Caki2 (cell line): Measurements from ENCODE around the gene SLC25A15. TPM values are rescaled to one million over a fixed set of nuclear protein-coding genes. Genes with fewer than 3 reads are reported as not detected.
"Not testable (repeated sequence)": the region's sequence is repeated elsewhere in the genome, so short reads cannot be mapped to it uniquely, and the experiment has no call there.

Experiments
- DNase-seq: peaks from one replicate; pipeline ENCODE4 v3.0.0-alpha.2; 2015; ENCODE audit warnings: low read depth
- in situ Hi-C: cut with HindIII; loops from 2 replicates; pipeline ENCODE4 v1.10.0; 2016; ENCODE audit warnings: low sequenced_read_pairs, low pct_unique_long_range_greater_than_20kb, mixed read lengths
- total RNA-seq: library from RNA; depleted of rRNA; stranded (reverse); fragments of >200 nt; shearing (Covaris generic); gene quantifications from 2 replicates; pipeline ENCODE4 v1.2.3, GENCODE V29; 2014; ENCODE audit warnings: low replicate concordance

SLC25A15 gene
- total RNA-seq, 1 experiment from 2014 or later: 26.7 TPM

DNA sequence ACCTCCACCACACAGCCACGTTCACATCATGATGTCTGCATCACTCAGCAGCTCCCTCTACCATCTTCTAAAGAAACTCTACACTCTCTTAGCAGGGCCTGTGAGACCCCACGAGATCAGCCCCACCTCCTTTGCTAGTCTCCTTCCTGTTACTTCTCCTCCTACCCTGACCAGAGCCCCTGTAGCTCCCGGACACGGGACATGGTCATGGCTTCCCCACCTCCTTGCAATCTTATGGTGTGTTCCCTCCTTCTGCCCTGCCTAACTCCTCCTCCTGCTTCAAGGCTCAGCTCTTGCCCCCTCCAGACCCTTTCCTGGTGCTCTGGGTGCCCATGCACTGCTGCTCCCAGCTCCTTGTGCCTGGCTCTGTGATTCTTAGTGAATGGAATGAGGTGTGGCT is 10.4 kb upstream of the SLC25A15 start:
- DNase-seq: no peak
- in situ Hi-C loops: no loop called here

DNA sequence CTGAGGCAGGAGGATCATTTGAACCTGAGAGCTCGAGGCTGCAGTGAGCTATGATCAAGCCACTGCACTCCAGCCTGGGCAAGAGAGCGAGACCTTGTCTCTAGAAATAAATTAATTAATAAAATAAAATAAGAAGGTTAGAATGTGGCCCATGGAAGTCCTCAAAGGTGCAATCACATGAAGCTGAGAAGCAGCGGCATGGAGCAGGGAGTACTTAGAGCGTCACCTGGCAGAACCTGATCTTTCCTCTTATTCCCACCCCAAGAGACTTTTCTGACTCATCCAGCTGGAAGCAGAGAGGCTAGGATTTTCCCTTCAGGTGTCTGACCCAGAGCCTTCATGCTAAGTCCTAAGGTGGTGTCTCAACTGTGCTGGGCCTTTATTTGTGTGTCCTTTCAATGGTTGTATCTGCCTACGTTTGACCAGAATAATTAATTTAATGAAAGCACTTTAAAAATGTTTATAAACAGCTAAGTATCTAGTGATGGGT is 9.6 kb upstream of the SLC25A15 start:
- no peak for DNase-seq
- in situ Hi-C loops: no loop called here

DNA sequence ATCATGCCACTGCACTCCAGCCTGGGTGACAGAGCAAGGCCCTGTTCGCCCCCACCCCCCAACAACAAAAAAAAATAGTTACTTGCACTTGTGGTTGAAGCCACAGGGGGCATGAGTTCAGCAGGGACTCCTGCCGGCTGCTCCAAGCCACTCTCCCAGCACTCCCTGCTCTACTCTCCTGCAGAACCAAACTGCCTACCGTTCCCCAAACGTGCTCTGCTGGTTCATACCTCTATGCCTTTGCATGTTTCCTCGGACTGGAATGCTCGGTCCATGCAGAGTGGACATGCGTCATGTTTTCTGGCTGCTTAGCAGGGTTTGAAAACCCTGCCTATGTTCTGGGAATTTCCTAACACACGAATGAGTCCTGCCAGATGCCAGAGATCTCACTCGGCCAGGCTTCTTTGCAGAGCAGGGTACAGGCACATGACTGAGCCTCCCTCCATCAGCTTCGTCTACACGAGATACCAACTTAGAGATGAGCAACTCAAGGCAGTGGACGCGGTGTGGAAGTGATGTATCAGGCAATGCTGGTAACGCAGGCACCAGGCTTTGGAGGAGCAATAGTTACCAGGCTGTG is 8.5 kb upstream of the SLC25A15 start:
- in situ Hi-C loops: no loop called here

DNA sequence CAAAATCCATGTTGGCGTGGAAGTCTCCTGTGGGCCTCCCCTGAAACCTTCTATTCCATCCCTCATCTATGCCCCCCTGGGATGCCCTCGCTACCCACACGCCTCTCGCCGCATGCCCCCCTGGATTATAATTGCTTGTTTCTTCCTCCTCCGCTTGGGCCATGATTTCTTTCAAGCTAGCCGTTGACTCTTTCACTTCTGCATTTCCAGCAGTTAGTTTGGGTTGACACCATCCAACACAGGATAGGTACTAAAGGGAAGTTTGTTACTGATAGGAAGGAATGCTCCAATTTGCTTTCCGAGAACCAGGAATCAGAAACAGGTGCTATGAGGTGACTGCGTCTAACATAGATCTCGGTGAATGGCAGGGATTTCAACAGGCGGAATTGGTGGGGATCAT is 7.7 kb upstream of the SLC25A15 start:
- in situ Hi-C loops: no loop called here
- no peak for DNase-seq

More for the DNA sequence above, 8.5 kb upstream of the SLC25A15 start:
- DNase-seq: no peak

DNA sequence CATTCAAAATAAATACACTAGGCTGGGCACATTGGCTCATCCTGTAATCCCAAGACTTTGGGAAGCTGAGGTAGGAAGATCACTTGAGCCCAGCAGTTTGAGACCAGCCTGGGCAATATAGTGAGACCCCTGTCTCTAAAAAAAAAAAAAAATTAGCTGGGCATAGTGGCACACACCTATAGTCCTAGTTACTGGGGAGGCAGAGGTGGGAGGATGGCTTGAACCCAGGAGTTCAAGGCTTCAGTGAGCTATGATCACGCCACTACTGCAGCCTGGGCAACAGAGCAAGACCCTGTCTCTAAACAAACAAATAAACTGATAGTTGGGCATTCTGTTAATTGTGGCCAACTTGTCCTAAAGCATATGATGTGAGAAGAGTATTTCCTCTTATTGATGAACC is 6.4 kb upstream of the SLC25A15 start:
- DNase-seq, in situ Hi-C loops: not testable (repeated sequence)

DNA sequence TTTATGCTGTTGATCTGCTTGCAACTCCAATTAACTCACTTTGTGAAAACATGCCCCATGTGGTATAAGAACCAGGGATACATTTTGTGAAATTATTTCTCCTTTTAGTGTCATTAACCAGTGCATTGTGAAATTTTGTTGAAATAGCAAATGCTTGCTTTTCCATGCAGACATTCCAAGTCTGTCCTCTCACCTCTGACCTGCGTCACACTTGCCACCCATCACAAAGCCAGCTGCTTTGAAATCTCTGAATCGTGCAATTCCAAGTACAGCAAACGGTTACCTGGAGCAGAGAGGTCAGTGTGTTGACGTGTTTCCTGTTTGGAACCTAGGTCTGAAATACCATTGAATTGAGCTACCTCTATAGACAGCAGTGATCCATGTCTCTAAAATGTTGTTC is 4.9 kb upstream of the SLC25A15 start:
- DNase-seq: no peak
- in situ Hi-C loops: no loop called here

DNA sequence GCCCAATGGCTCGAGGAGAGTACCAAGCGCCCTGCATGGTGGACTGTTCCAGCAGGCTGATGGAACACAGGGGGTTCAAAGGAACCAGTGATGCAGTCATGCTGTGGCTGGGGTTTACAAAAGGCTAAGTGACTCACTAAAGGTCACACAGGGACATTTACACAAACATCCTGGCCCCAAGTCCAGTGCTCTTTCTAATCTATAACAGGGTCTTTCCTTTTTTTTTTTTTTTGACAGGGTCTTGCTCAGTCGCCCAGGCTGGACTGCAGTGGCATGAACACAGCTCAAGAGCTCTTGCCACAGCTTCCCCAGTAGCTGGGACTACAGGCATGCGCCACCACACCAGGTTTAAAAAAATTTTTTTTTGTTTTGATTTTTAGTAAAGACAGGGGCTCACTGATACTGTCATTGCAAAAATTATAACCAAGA is 2.8 kb upstream of the SLC25A15 start:
- in situ Hi-C loops: no loop called here
- DNase-seq: no peak

DNA sequence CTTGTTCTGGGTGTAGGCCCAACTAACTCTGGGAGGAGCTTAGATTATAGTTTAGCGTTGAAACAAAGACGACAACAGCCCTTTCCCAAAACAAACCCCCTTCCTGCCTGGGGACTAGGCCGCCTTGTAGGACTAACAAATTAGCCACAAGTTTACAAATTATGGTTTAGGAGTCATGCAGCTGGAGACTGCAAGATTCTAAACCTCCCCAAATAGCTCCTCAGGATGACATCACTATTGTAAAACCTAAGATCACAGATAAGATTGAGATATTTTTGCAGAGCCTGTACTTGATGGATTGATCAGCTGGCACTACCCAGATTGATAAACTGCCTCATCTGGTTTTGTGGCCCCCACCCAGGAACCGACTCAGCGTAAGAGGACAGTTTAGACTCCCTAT is 2.3 kb upstream of the SLC25A15 start:
- DNase-seq: no peak
- in situ Hi-C loops: no loop called here

DNA sequence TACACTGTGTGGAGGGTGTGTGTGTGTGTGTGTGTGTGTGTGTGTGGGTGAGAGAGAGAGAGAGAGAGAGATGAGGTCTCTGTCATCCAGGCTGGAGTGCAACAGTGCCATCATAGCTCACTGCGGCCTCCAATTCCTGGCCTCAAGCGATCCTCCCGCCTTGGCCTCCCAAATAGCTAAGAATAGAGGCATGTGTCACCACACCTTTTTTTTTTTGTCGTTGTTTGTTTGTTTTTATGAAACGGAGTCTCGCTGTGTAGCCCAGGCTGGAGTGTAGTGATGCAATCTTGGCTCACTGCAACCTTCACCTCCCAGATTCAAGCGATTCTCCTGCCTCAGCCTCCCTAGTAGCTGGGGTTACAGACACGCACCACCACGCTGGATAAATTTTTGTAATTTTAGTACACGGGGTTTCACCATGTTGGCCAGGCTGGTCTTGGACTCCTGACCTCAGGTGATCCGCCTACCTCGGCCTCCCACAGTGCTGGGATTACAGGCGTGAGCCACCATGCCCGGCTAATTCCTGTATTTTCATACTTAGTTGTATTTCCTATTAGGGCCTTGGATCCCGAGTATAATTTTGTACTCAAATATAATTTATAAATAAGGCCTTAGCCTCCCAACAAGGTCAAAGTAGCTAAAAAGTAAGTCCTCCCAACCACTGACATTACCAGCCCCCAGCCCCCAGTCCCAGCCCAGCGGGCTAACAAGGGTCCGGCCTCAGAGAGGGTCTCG is 704 bp upstream of the SLC25A15 start:
- peak; percentile 10 for DNase-seq
- in situ Hi-C loops: not testable (repeated sequence)

DNA sequence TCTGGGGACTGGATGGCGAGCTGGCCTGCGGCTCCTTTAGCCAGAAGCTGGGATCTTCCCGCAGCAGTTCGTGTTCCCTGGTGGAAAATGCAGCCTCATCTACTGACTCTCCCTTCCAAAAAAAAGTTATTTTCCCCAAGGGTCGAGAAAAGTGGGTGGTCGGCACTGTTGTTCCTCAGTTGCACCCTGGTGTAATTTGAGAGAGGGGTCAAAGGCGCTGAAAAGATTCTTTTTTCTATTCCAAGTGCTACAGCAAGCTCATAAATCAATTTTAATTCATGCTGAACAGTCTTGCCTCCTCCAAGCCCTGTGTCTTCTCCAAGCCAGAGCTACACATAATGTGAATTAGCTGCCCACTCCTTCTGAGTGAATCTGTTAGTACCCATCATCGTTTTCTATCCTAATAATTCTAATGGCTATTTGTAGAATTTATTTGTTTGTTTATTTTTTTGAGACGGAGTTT is 774 bp downstream of the SLC25A15 start:
- no peak for DNase-seq
- in situ Hi-C loops: no loop called here

DNA sequence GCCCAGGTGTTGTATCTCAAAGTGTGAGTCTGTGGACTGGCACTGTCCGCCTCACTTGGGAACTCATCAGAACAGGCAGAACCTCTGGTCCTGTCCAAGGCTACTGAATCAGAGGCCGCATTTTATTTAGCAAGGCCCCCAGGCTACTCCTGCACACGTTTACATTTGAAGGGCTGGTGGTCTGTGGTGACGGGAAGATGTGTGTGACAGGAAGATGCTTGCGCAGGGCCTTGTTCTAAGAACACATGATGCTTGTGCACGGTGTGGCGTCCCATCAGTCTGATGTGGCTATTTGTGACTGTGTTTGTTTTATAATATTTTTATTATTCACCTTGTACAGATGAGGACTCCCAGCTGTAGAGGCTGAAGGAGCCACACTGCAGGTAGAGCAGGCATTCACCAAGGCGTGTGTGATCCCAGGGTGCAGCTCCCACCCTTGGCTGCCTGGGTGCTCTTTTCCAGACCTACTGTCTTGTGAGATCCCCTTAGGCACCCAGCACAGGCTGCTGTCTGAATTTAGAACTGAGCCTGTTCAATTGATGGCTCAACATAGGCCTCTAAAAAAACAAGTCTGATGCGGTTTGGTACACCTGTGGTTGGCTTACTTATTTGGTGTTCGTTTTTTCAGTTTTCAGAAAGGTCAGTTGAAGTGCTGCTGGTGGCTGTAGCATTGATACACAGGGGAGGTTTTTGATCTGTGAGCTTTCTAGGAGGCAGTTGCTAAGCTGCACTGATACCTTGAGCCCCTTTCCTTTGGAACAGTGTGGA is 3.1 kb downstream of the SLC25A15 start:
- in situ Hi-C loops: no loop called here

DNA sequence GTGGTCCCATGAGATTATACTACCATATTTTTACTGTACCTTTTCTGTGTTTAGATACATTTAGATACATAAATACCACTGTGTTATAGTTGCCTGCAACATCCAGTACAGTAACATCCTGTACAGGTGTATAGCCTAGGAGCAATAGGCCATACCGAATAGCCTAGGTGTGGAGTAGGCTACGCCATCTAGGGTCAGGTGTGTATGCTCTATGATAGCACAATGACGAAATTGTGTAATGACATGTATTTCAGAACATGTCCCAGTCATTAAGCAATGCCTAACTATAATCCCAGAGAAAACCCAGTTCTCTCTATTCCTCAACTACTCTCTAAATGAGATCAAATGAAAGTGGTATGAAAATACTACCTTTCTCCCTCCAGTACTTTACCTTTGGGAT is 3.9 kb downstream of the SLC25A15 start:
- no peak for DNase-seq
- in situ Hi-C loops: no loop called here

More for the DNA sequence above, 3.1 kb downstream of the SLC25A15 start:
- no peak for DNase-seq

DNA sequence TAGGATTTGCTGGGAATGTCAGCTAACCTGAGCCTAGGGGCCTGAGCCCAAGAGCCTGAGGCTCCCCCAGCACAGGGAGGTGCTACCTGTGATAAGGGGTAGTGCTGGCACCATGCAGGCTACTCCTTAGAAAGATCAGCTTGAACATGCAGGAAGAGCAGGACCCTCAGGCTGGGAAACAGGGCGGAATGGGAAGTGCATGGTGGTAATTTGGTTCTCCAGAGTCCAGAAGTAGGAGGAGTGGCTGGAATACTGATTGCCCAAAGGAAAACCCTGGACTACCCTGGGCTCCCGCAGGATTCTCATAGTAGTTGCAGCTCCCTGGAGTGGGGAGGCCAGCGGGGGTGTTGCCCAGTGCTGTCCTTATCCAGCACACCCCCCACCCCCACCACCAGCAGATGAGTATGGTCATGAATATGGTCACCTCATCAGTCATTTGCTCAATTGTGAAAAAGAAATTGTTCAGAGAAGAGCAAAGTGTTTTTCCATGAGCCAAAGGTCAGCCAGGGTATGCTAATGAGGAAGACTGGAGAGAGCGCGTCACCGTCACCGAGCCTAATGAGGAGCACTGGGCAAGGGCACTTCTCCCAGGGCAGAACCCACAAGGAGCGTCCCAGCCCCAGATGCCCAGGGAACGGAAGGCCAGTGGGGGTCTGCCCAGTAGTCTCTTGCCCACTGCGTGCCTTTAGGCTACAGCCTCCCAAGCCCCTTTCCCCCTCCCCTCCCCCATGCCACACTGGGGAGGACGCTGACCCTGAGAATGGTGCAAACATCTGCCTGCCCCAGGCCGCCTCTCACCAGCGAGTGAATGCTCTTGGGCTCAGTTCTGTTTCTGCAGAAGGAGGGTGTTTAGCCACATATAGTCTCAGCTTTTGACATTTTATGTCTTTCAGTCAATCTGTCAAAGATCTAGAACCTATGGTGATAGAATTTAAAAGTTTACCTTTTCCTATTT is 5.3 kb downstream of the SLC25A15 start:
- in situ Hi-C loops: no loop called here
- DNase-seq: no peak

DNA sequence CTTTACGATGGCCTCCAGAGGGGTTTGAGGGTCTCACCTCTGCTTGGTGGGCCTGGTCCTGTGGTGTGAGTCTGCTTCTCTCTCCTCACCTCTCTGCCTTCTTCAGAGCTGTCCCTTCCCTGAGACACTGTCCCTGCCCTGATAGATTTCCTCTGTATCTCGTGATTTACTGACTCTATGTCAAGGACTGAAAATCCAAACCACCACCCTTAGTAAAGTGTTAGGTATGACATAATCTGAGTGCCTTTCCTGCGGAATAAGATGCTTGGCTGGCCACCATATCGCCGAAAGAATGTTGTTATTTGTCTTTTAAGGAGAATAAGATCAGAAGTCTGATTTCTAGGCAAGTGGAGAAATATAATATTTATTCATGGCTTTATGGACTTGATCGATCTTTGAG is 7.2 kb downstream of the SLC25A15 start:
- DNase-seq: no peak
- in situ Hi-C loops: no loop called here

DNA sequence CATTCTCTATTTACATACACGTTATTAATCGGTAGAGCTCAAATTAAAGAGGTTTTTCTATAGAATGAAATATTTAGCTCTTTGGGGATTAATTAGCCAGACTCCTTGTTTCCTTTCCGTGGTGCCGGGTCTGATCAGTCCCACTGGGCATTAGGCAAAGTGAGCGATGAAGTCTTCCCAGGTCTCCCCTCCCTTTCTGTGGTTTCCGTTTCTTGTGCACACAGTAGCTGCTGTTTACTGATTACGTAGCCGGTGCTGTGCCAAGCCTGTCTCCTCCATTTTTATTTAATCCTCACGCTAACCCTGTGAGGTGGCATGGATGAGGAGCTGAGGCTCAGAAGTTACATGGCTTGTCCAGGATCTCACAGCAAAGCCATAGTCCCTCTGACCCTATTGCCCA is 9.0 kb downstream of the SLC25A15 start:
- in situ Hi-C loops: no loop called here

DNA sequence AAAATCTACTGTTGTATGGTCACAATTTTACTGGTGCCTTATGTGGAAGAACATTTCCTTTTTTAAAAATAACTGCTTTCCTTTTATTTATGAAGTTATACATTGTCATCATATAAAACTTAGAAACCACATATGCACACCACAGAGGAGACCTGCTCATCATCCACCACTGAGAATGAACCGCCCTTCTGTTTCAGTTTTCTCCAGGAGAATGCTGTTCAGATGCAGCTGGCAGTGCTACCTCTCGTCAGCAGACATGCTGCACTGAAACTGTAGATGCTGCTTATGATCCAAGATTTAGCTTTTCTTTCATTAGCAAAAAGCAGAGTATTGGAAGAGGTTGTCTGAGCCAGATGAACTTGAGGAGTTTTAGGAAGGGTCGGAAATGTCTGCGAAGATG is 10.1 kb downstream of the SLC25A15 start:
- in situ Hi-C loops: no loop called here
- DNase-seq: no peak

More for the DNA sequence above, 9.0 kb downstream of the SLC25A15 start:
- DNase-seq: no peak

DNA sequence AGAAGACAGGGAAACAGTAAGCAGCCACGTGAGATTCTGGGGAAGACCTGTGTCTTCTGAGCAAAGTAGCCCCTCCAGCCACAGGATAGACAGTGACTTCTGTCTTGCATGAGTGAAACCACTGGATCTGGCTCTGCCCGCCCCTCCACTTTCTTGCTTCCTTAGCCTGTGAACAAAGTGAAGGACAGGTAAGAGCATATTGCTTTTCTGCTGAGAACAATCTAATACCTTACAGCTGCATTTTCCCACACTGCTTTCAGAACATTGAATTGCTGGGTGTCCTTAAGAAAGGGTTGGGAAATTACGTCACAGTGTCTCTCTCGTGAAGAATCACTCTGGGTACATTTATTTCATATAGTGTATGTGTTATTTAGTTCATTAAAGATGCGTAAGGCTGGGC is 11.1 kb downstream of the SLC25A15 start:
- in situ Hi-C loops: no loop called here
- DNase-seq: no peak
